ENCODE data around the gene KLHL41. TPM values are rescaled to one million over a fixed set of nuclear protein-coding genes. Genes with fewer than 3 reads are reported as not detected.

The KLHL41 gene
- total RNA-seq, 3 donors from 2014 or later (not counting 1 experiment from before 2014, with no cell fraction given): not detected

- no peaks in the 10 kb centered on the region for H3K36me3 ChIP-seq (ENCODE audit: control insufficient read depth, insufficient read depth, low read length)
- Mint-ChIP-seq H3K4me3 (no peak overlapping the region), H3K36me3 (no peaks in the 10 kb centered on the region), H3K4me1 (peaks cover 4% of the 10 kb centered on the region in 2 donors), H3K9me3 (no peaks in the 10 kb centered on the region), H3K27me3 (ENCODE audit: low read depth in 2 of 2) (no peaks in the 10 kb centered on the region), H3K27ac (peak overlapping the region in 1 of 2 donors; percentile 10)
- no peaks in the 10 kb centered on the region for H3K9me3 ChIP-seq (ENCODE audit: control insufficient read depth, insufficient read depth, low read length)
- no peak overlapping the region for H3K4me3 ChIP-seq (ENCODE audit: low read length)
- intact Hi-C loops (cut with micrococcal nuclease): loop anchor here (5.0 kb wide), 1 partner anchor 93 kb away; no protein-coding TSS in a partner anchor
- no peaks in the 10 kb centered on the region for H3K4me1 ChIP-seq (ENCODE audit: control insufficient read depth, insufficient read depth, low read length)
- no CpG with 5 or more reads among the region's 1 CpG for WGBS (ENCODE audit: insufficient coverage)
- ATAC-seq (peak; percentile 26 to 35 (median 34)), DNase-seq (no peak)
- H3K27me3 ChIP-seq (ENCODE audit: control insufficient read depth, insufficient read depth, low read length): no peaks in the 10 kb centered on the region
- no peak overlapping the region for H3K27ac ChIP-seq (ENCODE audit: low read length)
- TF ChIP-seq, protein P1, sequence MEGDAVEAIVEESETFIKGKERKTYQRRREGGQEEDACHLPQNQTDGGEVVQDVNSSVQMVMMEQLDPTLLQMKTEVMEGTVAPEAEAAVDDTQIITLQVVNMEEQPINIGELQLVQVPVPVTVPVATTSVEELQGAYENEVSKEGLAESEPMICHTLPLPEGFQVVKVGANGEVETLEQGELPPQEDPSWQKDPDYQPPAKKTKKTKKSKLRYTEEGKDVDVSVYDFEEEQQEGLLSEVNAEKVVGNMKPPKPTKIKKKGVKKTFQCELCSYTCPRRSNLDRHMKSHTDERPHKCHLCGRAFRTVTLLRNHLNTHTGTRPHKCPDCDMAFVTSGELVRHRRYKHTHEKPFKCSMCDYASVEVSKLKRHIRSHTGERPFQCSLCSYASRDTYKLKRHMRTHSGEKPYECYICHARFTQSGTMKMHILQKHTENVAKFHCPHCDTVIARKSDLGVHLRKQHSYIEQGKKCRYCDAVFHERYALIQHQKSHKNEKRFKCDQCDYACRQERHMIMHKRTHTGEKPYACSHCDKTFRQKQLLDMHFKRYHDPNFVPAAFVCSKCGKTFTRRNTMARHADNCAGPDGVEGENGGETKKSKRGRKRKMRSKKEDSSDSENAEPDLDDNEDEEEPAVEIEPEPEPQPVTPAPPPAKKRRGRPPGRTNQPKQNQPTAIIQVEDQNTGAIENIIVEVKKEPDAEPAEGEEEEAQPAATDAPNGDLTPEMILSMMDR (IDR thresholded peaks at IDR 0.05): no peak
Observed at GRCh38 chr2:169464466-169464865, 45.0 kb upstream of the KLHL41 start.

- intact Hi-C loops (cut with micrococcal nuclease): loop anchor here (5.0 kb wide), 1 partner anchor 92 kb away; no protein-coding TSS in a partner anchor
- peak overlapping the region; percentile 40 for H3K4me3 Mint-ChIP-seq
- H3K4me1 Mint-ChIP-seq: peaks cover 4% of the 10 kb centered on the region in 2 donors
- TF ChIP-seq, protein P1 (IDR thresholded peaks at IDR 0.05): no peak
- DNase-seq (no peak), ATAC-seq (peak; percentile 22 to 57 (median 25))
- H3K27ac Mint-ChIP-seq: peak overlapping the region in 1 of 2 donors; percentile 10
- Histone ChIP-seq H3K4me1 (ENCODE audit: control insufficient read depth, insufficient read depth, low read length) (no peaks in the 10 kb centered on the region), H3K27ac (ENCODE audit: low read length) (no peak overlapping the region), H3K4me3 (ENCODE audit: low read length) (no peak overlapping the region), H3K27me3 (ENCODE audit: control insufficient read depth, insufficient read depth, low read length) (no peaks in the 10 kb centered on the region), H3K9me3 (ENCODE audit: control insufficient read depth, insufficient read depth, low read length) (no peaks in the 10 kb centered on the region), H3K36me3 (ENCODE audit: control insufficient read depth, insufficient read depth, low read length) (no peaks in the 10 kb centered on the region)
- H3K9me3 Mint-ChIP-seq: no peaks in the 10 kb centered on the region
- 87% methylated on average over 2 of the region's 2 CpGs for WGBS (ENCODE audit: insufficient coverage)
- no peaks in the 10 kb centered on the region for H3K36me3 Mint-ChIP-seq
- no peaks in the 10 kb centered on the region for H3K27me3 Mint-ChIP-seq (ENCODE audit: low read depth in 2 of 2)
Observed at GRCh38 chr2:169464882-169465281, 44.6 kb upstream of the KLHL41 start.

DNA sequence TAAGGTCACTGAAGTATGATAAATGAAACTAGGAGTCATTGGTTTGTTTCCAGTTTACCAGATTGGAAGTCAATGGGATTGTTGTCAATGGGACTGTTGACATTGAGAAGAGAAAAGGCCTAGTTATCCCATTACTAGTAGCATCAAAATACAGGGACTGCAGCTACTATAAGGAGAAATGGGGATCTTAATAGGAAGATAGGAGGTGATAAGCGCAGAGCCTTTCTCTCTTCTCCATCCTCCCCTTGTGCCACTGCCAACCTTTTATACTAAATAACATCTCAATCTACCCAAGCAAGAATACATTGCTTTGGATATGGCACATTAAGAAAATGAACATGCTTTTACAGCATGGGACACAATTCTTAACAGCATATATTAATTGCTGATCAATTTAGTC, 40.7 kb upstream of the KLHL41 start:
- ATAC-seq (peak in 2 of 3 donors; percentile 27 to 48), DNase-seq (no peak)
- 100% methylated on average over 1 of the region's 1 CpG for WGBS (ENCODE audit: insufficient coverage)
- Histone ChIP-seq H3K27ac (ENCODE audit: low read length) (no peak overlapping the region), H3K27me3 (ENCODE audit: control insufficient read depth, insufficient read depth, low read length) (no peaks in the 10 kb centered on the region), H3K9me3 (ENCODE audit: control insufficient read depth, insufficient read depth, low read length) (no peaks in the 10 kb centered on the region), H3K36me3 (ENCODE audit: control insufficient read depth, insufficient read depth, low read length) (no peaks in the 10 kb centered on the region), H3K4me3 (ENCODE audit: low read length) (no peak overlapping the region), H3K4me1 (ENCODE audit: control insufficient read depth, insufficient read depth, low read length) (no peaks in the 10 kb centered on the region)
- TF ChIP-seq, protein P1 (IDR thresholded peaks at IDR 0.05): no peak
- Mint-ChIP-seq H3K4me3 (no peak overlapping the region), H3K27me3 (ENCODE audit: low read depth in 2 of 2) (no peaks in the 10 kb centered on the region), H3K36me3 (no peaks in the 10 kb centered on the region), H3K9me3 (no peaks in the 10 kb centered on the region), H3K4me1 (peaks cover 4% of the 10 kb centered on the region in 2 donors), H3K27ac (no peak overlapping the region)
- intact Hi-C loops (cut with micrococcal nuclease): no loop called here

- no peak for DNase-seq
- Histone ChIP-seq H3K4me3 (ENCODE audit: low read length) (no peak overlapping the region), H3K27me3 (ENCODE audit: control insufficient read depth, insufficient read depth, low read length) (no peaks in the 10 kb centered on the region), H3K36me3 (ENCODE audit: control insufficient read depth, insufficient read depth, low read length) (no peaks in the 10 kb centered on the region), H3K4me1 (ENCODE audit: control insufficient read depth, insufficient read depth, low read length) (no peaks in the 10 kb centered on the region), H3K9me3 (ENCODE audit: control insufficient read depth, insufficient read depth, low read length) (no peaks in the 10 kb centered on the region), H3K27ac (ENCODE audit: low read length) (no peak overlapping the region)
- peak in 2 of 3 donors; percentile 29 to 32 for ATAC-seq
- Mint-ChIP-seq H3K36me3 (no peaks in the 10 kb centered on the region), H3K4me1 (peaks cover under 1 to 4% of the 10 kb centered on the region in 2 donors), H3K27ac (no peak overlapping the region), H3K27me3 (ENCODE audit: low read depth in 2 of 2) (no peaks in the 10 kb centered on the region), H3K9me3 (no peaks in the 10 kb centered on the region), H3K4me3 (no peak overlapping the region)
- TF ChIP-seq, protein P1 (IDR thresholded peaks at IDR 0.05): no peak
- intact Hi-C loops (cut with micrococcal nuclease): no loop called here
- WGBS (ENCODE audit: insufficient coverage): no CpG with 5 or more reads among the region's 3 CpGs
Observed at GRCh38 chr2:169469952-169470572, 39.4 kb upstream of the KLHL41 start.
